ENCODE results near the gene UMAD1.
"Not testable (repeated sequence)": the region's sequence is repeated elsewhere in the genome, so short reads cannot be mapped to it uniquely, and the experiment has no call there.

DNA sequence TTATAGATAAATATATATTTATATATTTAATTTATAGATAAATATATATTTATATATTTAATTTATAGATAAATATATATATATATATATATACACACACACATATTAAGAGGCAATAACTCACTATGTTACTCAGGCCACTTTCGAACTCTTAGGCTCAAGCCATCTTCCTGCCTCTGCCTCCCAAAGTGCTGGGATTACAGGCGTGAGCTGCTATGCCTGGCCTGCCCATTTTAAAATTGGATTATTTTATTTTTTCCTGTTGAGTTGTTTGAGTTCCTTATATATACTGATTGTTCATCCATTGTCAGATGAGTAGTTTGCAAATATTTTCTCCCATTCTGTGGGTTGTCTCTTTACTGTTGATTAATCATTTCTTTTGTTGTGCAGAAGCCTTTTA is 39.1 kb downstream of the UMAD1 start:
- TF ChIP-seq GABPA, YY1 (IDR thresholded peaks at IDR 0.05; ENCODE audit: low read depth): not testable (repeated sequence)
